ENCODE results near the gene EHD2. TPM values are rescaled to one million over a fixed set of nuclear protein-coding genes. Genes with fewer than 3 reads are reported as not detected.

EHD2 gene
- total RNA-seq, 2 donors from 2014 or later: 48.7 to 83.2 TPM

- no peaks in the 10 kb centered on the region for H3K4me1 ChIP-seq (replicated peaks)
- TF ChIP-seq CTCF (IDR thresholded peaks at IDR 0.05) (no peak), POLR2A (IDR thresholded peaks at IDR 0.05) (peak; percentile 52), POLR2AphosphoS5 (IDR thresholded peaks at IDR 0.05) (peak; percentile 75)
- H3K36me3 ChIP-seq: no peaks in the 10 kb centered on the region
- H3K27me3 ChIP-seq (replicated peaks; ENCODE audit: insufficient read depth): no peaks in the 10 kb centered on the region
- no peak overlapping the region for H3K4me3 ChIP-seq
- 4% methylated on average over 9 of the region's 9 CpGs for WGBS
- H3K27ac ChIP-seq: peak overlapping the region; percentile 79
- H3K9me3 ChIP-seq: no peaks in the 10 kb centered on the region
- peak; percentile 75 for DNase-seq (ENCODE audit: low spot score)
- intact Hi-C loops (cut with DNase I): loop anchor here (2.0 kb wide), 1 partner anchor 13 kb away; no protein-coding TSS in a partner anchor
Measured at GRCh38 chr19:47729468-47729798, 16.2 kb downstream of the EHD2 start.

DNA sequence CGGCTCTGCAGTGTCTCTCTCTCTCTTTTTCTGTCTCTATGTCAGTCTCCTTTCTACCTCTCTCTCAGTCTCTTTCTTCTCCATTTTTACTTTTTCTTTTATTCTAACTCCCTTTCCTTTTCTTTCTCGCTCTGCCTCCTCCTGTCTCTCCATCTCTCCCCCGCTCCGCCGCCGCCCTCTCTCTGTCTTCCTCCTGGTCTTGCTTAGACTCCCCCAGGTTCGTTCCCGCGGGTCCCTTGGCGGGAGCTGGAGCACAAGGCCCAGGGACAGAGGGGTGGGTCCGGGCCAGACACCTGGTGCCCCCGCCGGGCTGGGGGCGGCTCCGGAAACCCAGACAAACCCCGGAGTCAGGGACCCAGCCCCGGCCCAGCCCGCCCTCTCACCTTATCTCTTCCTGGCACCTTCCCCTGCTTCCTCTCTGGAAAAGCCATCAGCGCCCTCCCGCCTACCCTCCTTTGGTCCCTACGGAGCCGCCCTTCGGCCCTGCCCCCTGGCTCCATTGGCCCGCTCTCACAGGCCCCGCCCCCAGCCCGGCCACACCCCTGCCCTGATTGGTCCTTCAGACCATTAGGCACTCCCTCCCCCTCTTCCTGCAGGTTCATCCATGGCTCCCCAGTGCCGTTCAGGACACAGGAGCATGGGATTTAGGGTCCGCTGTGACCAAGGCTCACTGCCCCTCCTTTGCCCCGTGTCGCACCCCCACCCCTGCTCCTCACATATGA is 16.7 kb downstream of the EHD2 start:
- WGBS: 31% methylated on average over 30 of the region's 30 CpGs
- Histone ChIP-seq H3K4me1 (replicated peaks) (no peaks in the 10 kb centered on the region), H3K4me3 (no peak overlapping the region), H3K9me3 (no peaks in the 10 kb centered on the region), H3K27ac (peak overlapping the region; percentile 79), H3K36me3 (no peaks in the 10 kb centered on the region), H3K27me3 (replicated peaks; ENCODE audit: insufficient read depth) (no peaks in the 10 kb centered on the region)
- intact Hi-C loops (cut with DNase I): loop anchor here (2.0 kb wide), 1 partner anchor 13 kb away; no protein-coding TSS in a partner anchor
- peak; percentile 36 for DNase-seq (ENCODE audit: low spot score)
- TF ChIP-seq CTCF (IDR thresholded peaks at IDR 0.05): no peak
- no peak for TF ChIP-seq POLR2AphosphoS5 (IDR thresholded peaks at IDR 0.05)
- TF ChIP-seq POLR2A (IDR thresholded peaks at IDR 0.05): no peak

GRCh38 chr19:47730521-47730889 is 17.3 kb downstream of the EHD2 start:
- Histone ChIP-seq H3K4me1 (replicated peaks) (no peaks in the 10 kb centered on the region), H3K9me3 (no peaks in the 10 kb centered on the region), H3K27me3 (replicated peaks; ENCODE audit: insufficient read depth) (no peaks in the 10 kb centered on the region), H3K27ac (peak overlapping the region; percentile 79), H3K36me3 (no peaks in the 10 kb centered on the region), H3K4me3 (no peak overlapping the region)
- intact Hi-C loops (cut with DNase I): no loop called here
- no peak for TF ChIP-seq POLR2AphosphoS5 (IDR thresholded peaks at IDR 0.05)
- TF ChIP-seq CTCF (IDR thresholded peaks at IDR 0.05): no peak
- no peak for TF ChIP-seq POLR2A (IDR thresholded peaks at IDR 0.05)
- WGBS: 91% methylated on average over 8 of the region's 8 CpGs
- DNase-seq (ENCODE audit: low spot score): no peak

GRCh38 chr19:47730910-47731309 is 17.7 kb downstream of the EHD2 start:
- Histone ChIP-seq H3K9me3 (no peaks in the 10 kb centered on the region), H3K4me3 (no peak overlapping the region), H3K36me3 (no peaks in the 10 kb centered on the region), H3K27me3 (replicated peaks; ENCODE audit: insufficient read depth) (no peaks in the 10 kb centered on the region), H3K27ac (peak overlapping the region in 1 of 2 donors; percentile 79), H3K4me1 (replicated peaks) (no peaks in the 10 kb centered on the region)
- 90% methylated on average over 8 of the region's 8 CpGs for WGBS
- intact Hi-C loops (cut with DNase I): no loop called here
- DNase-seq (ENCODE audit: low spot score): no peak
- TF ChIP-seq POLR2A (IDR thresholded peaks at IDR 0.05) (no peak), POLR2AphosphoS5 (IDR thresholded peaks at IDR 0.05) (no peak), CTCF (IDR thresholded peaks at IDR 0.05) (no peak)

DNA sequence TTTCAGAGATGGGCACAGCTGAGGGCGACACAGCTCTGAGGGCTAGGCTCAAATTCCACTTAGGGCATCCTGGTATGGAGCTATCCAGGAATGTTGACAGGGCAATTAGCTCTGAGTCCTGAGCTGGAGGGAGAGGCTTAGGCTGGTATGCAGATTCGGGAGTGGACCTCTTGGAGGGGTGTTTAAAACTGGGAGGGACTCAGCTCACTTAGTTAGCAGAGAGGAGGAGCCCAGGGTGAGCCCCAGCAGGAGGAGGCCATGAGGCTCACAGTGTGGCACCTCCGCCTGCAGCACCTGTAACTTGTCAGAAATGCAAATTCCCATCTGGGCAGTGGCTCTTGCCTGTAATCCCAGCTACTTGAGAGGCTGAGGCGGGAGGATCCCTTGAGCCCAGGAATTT is 21.9 kb downstream of the EHD2 start:
- H3K36me3 ChIP-seq: no peaks in the 10 kb centered on the region
- H3K4me3 ChIP-seq: no peak overlapping the region
- H3K27me3 ChIP-seq (replicated peaks; ENCODE audit: insufficient read depth): no peaks in the 10 kb centered on the region
- no peaks in the 10 kb centered on the region for H3K9me3 ChIP-seq
- 78% methylated on average over 4 of the region's 4 CpGs for WGBS
- no peak for DNase-seq (ENCODE audit: low spot score)
- no peak for TF ChIP-seq CTCF (IDR thresholded peaks at IDR 0.05)
- TF ChIP-seq POLR2A (IDR thresholded peaks at IDR 0.05): no peak
- no peak for TF ChIP-seq POLR2AphosphoS5 (IDR thresholded peaks at IDR 0.05)
- no peaks in the 10 kb centered on the region for H3K4me1 ChIP-seq (replicated peaks)
- H3K27ac ChIP-seq: no peak overlapping the region
- intact Hi-C loops (cut with DNase I): no loop called here
